Stomach smooth muscle (tissue), 2 donors: ENCODE results near the gene AGAP2.

Experiments used
- H3K27ac ChIP-seq: one replicate; pipeline ENCODE4 v1.7.0; 2013; ENCODE audit warnings: mild to moderate bottlenecking, low read length, inconsistent platforms
- H3K27me3 ChIP-seq, 2 donors: one replicate each; pipeline ENCODE4 v1.7.0; 2013; ENCODE audit warnings: low read length in 2 of 2; ENCODE audit not compliant: insufficient read depth in 2 of 2, control insufficient read depth in 1 of 2
- H3K36me3 ChIP-seq, 2 donors: one replicate each; pipeline ENCODE4 v1.7.0; 2013; ENCODE audit warnings: low read length in 2 of 2; ENCODE audit not compliant: control insufficient read depth in 2 of 2, insufficient read depth in 2 of 2
- H3K4me1 ChIP-seq: one replicate; pipeline ENCODE4 v1.7.0; 2013; ENCODE audit warnings: low read length; ENCODE audit not compliant: control insufficient read depth, insufficient read depth
- H3K4me3 ChIP-seq, 2 donors: one replicate each; pipeline ENCODE4 v1.7.0; 2013; ENCODE audit warnings: low read length in 2 of 2
- H3K9ac ChIP-seq, 2 donors: one replicate each; pipeline ENCODE4 v1.7.0; 2013; ENCODE audit warnings: low read length in 2 of 2, mild to moderate bottlenecking in 1 of 2
- H3K9me3 ChIP-seq, 2 donors: one replicate each; pipeline ENCODE4 v1.7.0; 2013; ENCODE audit warnings: low read length in 2 of 2; ENCODE audit not compliant: control insufficient read depth in 2 of 2
- donor health status: healthy.
- donor health status: Pancreatic carcinoma.

The AGAP2 gene

GRCh38 chr12:57741844-57742738 lies 3.5 kb upstream of the AGAP2 start:
- Histone ChIP-seq H3K4me3 (no peak overlapping the region), H3K27me3 (peaks cover 30 to 32% of the 10 kb centered on the region in 2 donors), H3K4me1 (peaks cover 22% of the 10 kb centered on the region), H3K36me3 (no peaks in the 10 kb centered on the region), H3K27ac (no peak overlapping the region), H3K9ac (no peak overlapping the region), H3K9me3 (no peaks in the 10 kb centered on the region)

GRCh38 chr12:57741413-57741789 lies 2.9 kb upstream of the AGAP2 start:
- H3K9me3 ChIP-seq, result no peaks in the 10 kb centered on the region
- peak overlapping the region in 1 of 2 donors; percentile 15 for H3K4me3 ChIP-seq
- H3K4me1 ChIP-seq, result peaks cover 29% of the 10 kb centered on the region
- no peak overlapping the region for H3K9ac ChIP-seq
- no peaks in the 10 kb centered on the region for H3K36me3 ChIP-seq
- H3K27me3 ChIP-seq, result peaks cover 37 to 39% of the 10 kb centered on the region in 2 donors
- H3K27ac ChIP-seq, result no peak overlapping the region

DNA sequence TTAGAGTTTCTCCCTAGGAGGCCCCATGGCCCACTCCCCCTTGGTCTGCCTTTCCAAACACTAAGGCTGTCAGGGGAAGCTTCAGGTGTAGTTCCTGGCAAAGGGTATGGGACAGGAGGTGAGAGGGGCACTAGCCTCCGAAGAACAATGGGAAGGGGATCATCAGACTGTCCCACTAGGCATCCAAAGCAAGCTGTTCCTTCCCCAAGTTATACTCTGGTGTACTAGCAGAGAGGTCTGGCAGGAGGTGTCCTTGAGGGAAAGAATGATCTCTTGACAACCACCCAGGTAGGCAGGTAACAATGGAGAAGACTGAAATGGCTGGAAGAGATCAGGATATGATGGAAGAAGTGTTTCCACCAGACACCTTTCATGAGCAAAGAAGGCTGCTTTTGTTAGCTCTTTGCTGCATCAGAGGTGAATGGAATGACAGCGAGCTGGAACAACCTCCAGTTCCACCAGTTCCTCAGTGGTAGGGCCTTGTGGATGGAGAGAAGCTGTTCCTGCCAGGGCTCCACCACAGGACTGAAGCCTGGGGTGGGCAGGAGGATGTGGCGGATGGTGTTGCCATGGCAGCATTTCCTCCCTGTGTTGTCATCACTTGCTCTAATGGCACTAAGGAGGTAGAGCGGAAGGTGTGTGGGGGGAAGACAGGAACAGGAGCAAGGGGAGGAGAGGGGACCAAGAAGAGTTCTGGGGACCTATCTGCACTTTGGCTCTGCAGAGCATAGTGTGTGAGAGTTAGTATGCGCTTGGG lies 2.3 kb upstream of the AGAP2 start:
- Histone ChIP-seq H3K27me3 (peaks cover 40 to 45% of the 10 kb centered on the region in 2 donors), H3K4me1 (peaks cover 35% of the 10 kb centered on the region), H3K4me3 (peak overlapping the region in 1 of 2 donors; percentile 15), H3K9me3 (no peaks in the 10 kb centered on the region), H3K27ac (no peak overlapping the region), H3K9ac (no peak overlapping the region), H3K36me3 (no peaks in the 10 kb centered on the region)

GRCh38 chr12:57739914-57740538 lies 1.5 kb upstream of the AGAP2 start:
- H3K4me1 ChIP-seq, result peaks cover 33% of the 10 kb centered on the region
- no peaks in the 10 kb centered on the region for H3K36me3 ChIP-seq
- no peak overlapping the region for H3K9ac ChIP-seq
- peaks cover 48 to 53% of the 10 kb centered on the region in 2 donors for H3K27me3 ChIP-seq
- no peaks in the 10 kb centered on the region for H3K9me3 ChIP-seq
- H3K27ac ChIP-seq, result no peak overlapping the region
- H3K4me3 ChIP-seq, result no peak overlapping the region

GRCh38 chr12:57739387-57739786 lies 845 bp upstream of the AGAP2 start:
- no peak overlapping the region for H3K27ac ChIP-seq
- no peaks in the 10 kb centered on the region for H3K36me3 ChIP-seq
- no peak overlapping the region for H3K4me3 ChIP-seq
- no peaks in the 10 kb centered on the region for H3K9me3 ChIP-seq
- no peak overlapping the region for H3K9ac ChIP-seq
- peaks cover 54 to 59% of the 10 kb centered on the region in 2 donors for H3K27me3 ChIP-seq
- peaks cover 33% of the 10 kb centered on the region for H3K4me1 ChIP-seq

GRCh38 chr12:57737467-57738460 lies 778 bp downstream of the AGAP2 start:
- no peaks in the 10 kb centered on the region for H3K9me3 ChIP-seq
- peaks cover 30% of the 10 kb centered on the region for H3K4me1 ChIP-seq
- H3K36me3 ChIP-seq, result no peaks in the 10 kb centered on the region
- peaks cover 61 to 69% of the 10 kb centered on the region in 2 donors for H3K27me3 ChIP-seq
- peak overlapping the region; percentile 28 to 61 for H3K4me3 ChIP-seq
- H3K27ac ChIP-seq, result no peak overlapping the region
- no peak overlapping the region for H3K9ac ChIP-seq

- H3K9ac ChIP-seq, result no peak overlapping the region
- peaks cover 67 to 75% of the 10 kb centered on the region in 2 donors for H3K27me3 ChIP-seq
- H3K27ac ChIP-seq, result no peak overlapping the region
- peak overlapping the region in 1 of 2 donors; percentile 61 for H3K4me3 ChIP-seq
- H3K4me1 ChIP-seq, result peaks cover 30% of the 10 kb centered on the region
- no peaks in the 10 kb centered on the region for H3K9me3 ChIP-seq
- H3K36me3 ChIP-seq, result no peaks in the 10 kb centered on the region
Measured at GRCh38 chr12:57736741-57737466, 1.6 kb downstream of the AGAP2 start.

DNA sequence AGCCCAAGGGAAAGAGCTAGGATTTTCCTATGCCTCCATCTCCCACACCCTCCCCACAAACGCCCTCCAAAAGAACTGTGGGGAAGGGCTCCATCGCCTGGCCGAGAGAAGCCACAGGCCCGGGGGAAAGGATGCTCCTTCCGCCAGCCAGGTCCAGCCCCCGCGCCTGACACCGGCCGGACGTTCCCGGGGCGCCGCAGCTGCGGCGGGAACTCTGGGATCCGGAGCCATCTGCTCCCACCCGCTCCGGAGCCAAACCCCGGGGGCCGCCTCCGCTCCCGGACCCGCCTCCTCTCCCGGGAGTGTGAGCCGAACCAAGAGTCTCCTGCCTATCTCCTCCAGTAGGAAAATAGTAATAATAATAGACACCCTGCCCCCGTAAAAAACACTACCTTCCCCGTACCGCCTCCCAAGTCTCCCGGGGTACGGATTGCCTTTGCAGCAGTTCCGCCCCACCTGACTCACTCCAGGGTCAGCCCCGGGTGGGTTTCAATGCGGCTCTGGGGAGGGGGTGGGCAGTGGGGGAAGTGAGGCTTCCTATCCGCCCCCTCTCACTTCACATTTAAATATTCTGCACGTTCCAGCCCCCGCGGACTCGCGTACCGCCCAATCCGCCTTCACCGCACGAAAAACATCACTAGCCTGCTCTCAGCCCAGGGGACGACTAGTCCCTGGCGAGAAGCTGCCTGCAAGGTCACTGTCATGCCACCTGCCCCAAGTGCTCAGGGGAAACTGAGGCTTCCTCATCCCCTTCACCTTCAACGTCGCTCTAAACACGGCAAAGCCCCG lies 2.4 kb downstream of the AGAP2 start:
- H3K27me3 ChIP-seq, result peaks cover 64 to 74% of the 10 kb centered on the region in 2 donors
- no peak overlapping the region for H3K27ac ChIP-seq

More for the DNA sequence above, 2.4 kb downstream of the AGAP2 start:
- peaks cover 30% of the 10 kb centered on the region for H3K4me1 ChIP-seq
- no peaks in the 10 kb centered on the region for H3K36me3 ChIP-seq
- H3K9ac ChIP-seq, result no peak overlapping the region
- peak overlapping the region in 1 of 2 donors; percentile 44 for H3K4me3 ChIP-seq
- no peaks in the 10 kb centered on the region for H3K9me3 ChIP-seq
